Measurements from ENCODE around the gene VWA3A.

DNA sequence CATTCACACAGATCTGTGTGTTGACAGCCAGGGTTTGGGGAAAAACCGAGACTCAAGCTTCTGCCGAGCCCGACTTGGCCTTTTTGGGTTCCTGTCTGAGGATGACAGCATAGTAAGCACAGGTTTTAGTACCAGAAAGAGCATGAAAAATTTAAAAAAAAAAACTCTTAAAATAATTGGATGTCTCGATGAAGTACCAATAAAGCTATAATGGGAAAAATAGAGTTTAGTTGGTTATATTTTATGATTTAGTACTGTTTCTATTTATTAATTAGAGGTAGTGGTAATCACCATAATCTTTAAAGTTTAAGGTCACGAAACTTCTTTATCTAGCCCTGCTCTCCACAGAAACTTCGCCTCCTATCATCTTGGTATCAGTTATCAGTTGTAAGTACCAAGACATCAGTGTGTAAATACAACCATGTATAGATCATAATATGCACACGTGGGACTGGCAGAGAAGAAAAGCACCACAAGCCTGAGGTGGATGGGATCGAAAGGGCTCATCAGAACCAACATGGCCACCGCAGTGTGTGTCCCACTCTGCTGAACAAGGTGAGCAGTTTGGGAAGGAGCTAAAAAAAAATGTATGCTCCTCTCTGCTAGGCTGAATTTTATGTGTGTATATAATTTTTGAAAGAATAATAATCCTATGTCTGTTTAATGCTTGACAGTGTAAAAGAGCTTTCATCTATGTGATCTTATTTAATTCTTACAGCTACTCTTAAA, 99.4 kb downstream of the VWA3A start:
- TF ChIP-seq, protein P1, sequence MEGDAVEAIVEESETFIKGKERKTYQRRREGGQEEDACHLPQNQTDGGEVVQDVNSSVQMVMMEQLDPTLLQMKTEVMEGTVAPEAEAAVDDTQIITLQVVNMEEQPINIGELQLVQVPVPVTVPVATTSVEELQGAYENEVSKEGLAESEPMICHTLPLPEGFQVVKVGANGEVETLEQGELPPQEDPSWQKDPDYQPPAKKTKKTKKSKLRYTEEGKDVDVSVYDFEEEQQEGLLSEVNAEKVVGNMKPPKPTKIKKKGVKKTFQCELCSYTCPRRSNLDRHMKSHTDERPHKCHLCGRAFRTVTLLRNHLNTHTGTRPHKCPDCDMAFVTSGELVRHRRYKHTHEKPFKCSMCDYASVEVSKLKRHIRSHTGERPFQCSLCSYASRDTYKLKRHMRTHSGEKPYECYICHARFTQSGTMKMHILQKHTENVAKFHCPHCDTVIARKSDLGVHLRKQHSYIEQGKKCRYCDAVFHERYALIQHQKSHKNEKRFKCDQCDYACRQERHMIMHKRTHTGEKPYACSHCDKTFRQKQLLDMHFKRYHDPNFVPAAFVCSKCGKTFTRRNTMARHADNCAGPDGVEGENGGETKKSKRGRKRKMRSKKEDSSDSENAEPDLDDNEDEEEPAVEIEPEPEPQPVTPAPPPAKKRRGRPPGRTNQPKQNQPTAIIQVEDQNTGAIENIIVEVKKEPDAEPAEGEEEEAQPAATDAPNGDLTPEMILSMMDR (IDR thresholded peaks at IDR 0.05), result no peak
- TF ChIP-seq EP300 (IDR thresholded peaks at IDR 0.05), result no peak
- no peak for TF ChIP-seq POLR2A (IDR thresholded peaks at IDR 0.05)
